Liver (tissue), 9 donors: ENCODE measurements around the gene PTPN12. TPM values are rescaled to one million over a fixed set of nuclear protein-coding genes. Genes with fewer than 3 reads are reported as not detected.

Source experiments
- DNase-seq: peaks from one replicate; pipeline ENCODE4 v3.0.0-alpha.2; 2017; ENCODE audit warnings: low spot score
- H3K27ac ChIP-seq, 2 donors: one replicate each; pipeline ENCODE4 v1.7.0; 2013; ENCODE audit warnings: inconsistent platforms in 2 of 2, low read length in 2 of 2, control low read depth in 1 of 2, low read depth in 1 of 2, mild to moderate bottlenecking in 1 of 2
- H3K27me3 ChIP-seq, 4 donors: one replicate each; pipeline versions ENCODE4 v1.6.1 to v1.7.0; 2013; ENCODE audit warnings: low read length in 3 of 4, inconsistent platforms in 1 of 4, mild to moderate bottlenecking in 1 of 4, moderate library complexity in 1 of 4; ENCODE audit not compliant: control insufficient read depth in 4 of 4, insufficient read depth in 4 of 4
- H3K36me3 ChIP-seq, 4 donors: one replicate each; pipeline versions ENCODE4 v1.6.1 to v1.7.0; 2013; ENCODE audit warnings: low read length in 3 of 4, mild to moderate bottlenecking in 3 of 4, low read depth in 1 of 4, moderate library complexity in 1 of 4; ENCODE audit not compliant: control insufficient read depth in 4 of 4, insufficient read depth in 3 of 4
- H3K4me1 ChIP-seq, 4 donors: one replicate each; pipeline versions ENCODE4 v1.6.1 to v1.7.0; 2013; ENCODE audit warnings: low read length in 3 of 4, mild to moderate bottlenecking in 3 of 4, moderate library complexity in 1 of 4; ENCODE audit not compliant: control insufficient read depth in 4 of 4, insufficient read depth in 4 of 4
- H3K4me3 ChIP-seq, 3 donors: one replicate each; pipeline versions ENCODE4 v1.6.1 to v1.7.0; 2013; ENCODE audit warnings: low read length in 3 of 3, control low read depth in 1 of 3, low read depth in 1 of 3, mild to moderate bottlenecking in 1 of 3
- H3K9ac ChIP-seq, 2 donors: one replicate each; pipeline ENCODE4 v1.7.0; 2013; ENCODE audit warnings: low read length in 2 of 2, mild to moderate bottlenecking in 2 of 2, moderate library complexity in 2 of 2, control low read depth in 1 of 2, low read depth in 1 of 2
- H3K9me3 ChIP-seq, 4 donors: one replicate each; pipeline versions ENCODE4 v1.6.1 to v1.7.0; 2013; ENCODE audit warnings: low read length in 3 of 4; ENCODE audit not compliant: control insufficient read depth in 4 of 4
- EGR1 ChIP-seq, 2 donors: IDR thresholded peaks; 2 replicates each; pipeline ENCODE4 v1.6.1; 2016 to 2018; ENCODE audit warnings: antibody characterized with exemption in 2 of 2, low read depth in 2 of 2
- FOXA1 ChIP-seq: IDR thresholded peaks from 2 replicates; pipeline ENCODE4 v1.6.1; 2016; ENCODE audit warnings: antibody characterized with exemption
- FOXA2 ChIP-seq: IDR thresholded peaks from 2 replicates; pipeline ENCODE4 v1.6.1; 2016; ENCODE audit warnings: antibody characterized with exemption
- GABPA ChIP-seq, 2 donors: IDR thresholded peaks in 1 of 2; conservative IDR thresholded peaks in 1 of 2; 2 replicates each; pipeline ENCODE4 v1.6.1; 2016; ENCODE audit warnings: antibody characterized with exemption in 2 of 2, mild to moderate bottlenecking in 1 of 2, moderate library complexity in 1 of 2
- HNF4A ChIP-seq, 2 donors: conservative IDR thresholded peaks; 2 replicates each; pipeline ENCODE4 v1.6.1; 2016; ENCODE audit warnings: antibody characterized with exemption in 2 of 2, mild to moderate bottlenecking in 2 of 2
- HNF4G ChIP-seq: IDR thresholded peaks from 2 replicates; pipeline ENCODE4 v1.6.1; 2016; ENCODE audit warnings: antibody characterized with exemption
- JUND ChIP-seq, 2 donors: IDR thresholded peaks; 2 replicates each; pipeline ENCODE4 v1.6.1; 2016; ENCODE audit warnings: antibody characterized with exemption in 2 of 2
- MAX ChIP-seq: IDR thresholded peaks from 2 replicates; pipeline ENCODE4 v1.6.1; 2016; ENCODE audit warnings: antibody characterized with exemption
- NR2F2 ChIP-seq: IDR thresholded peaks from 2 replicates; pipeline ENCODE4 v1.6.1; 2016; ENCODE audit warnings: antibody characterized with exemption
- RXRA ChIP-seq, 2 donors: IDR thresholded peaks; 2 replicates each; pipeline ENCODE4 v1.6.1; 2017 to 2018; ENCODE audit warnings: antibody characterized with exemption in 2 of 2, mild to moderate bottlenecking in 1 of 2
- SP1 ChIP-seq: IDR thresholded peaks from 2 replicates; pipeline ENCODE4 v1.6.1; 2018; ENCODE audit warnings: antibody characterized with exemption, mild to moderate bottlenecking
- TAF1 ChIP-seq: conservative IDR thresholded peaks from 2 replicates; pipeline ENCODE4 v1.6.1; 2016; ENCODE audit warnings: antibody characterized with exemption, mild to moderate bottlenecking
- YY1 ChIP-seq: IDR thresholded peaks from 2 replicates; pipeline ENCODE4 v1.6.1; 2016; ENCODE audit warnings: antibody characterized with exemption, mild to moderate bottlenecking
- WGBS: extraction: QIAGEN DNeasy Blood & Tissue Kit; methylation state at CpG from one replicate; pipeline ENCODE4 v1.1.7; 2013; 5-methylcytosine and 5-hydroxymethylcytosine counted together
- polyA plus RNA-seq, 2 donors: library from polyadenylated mRNA; stranded (reverse) in 1 of 2; unstranded in 1 of 2; fragments of 200-250 nt in 1 of 2; fragments of >200 nt in 1 of 2; fragmentation: Nextera tagmentation in 1 of 2; extraction: Ambion mirVana in 1 of 2; gene quantifications; one replicate each; pipeline versions ENCODE4 v1.2.1 to v1.2.3, GENCODE V29; 2013 to 2015
- total RNA-seq, 2 donors: library from RNA; depleted of rRNA; stranded (reverse); fragments of >200 nt; gene quantifications; one replicate each; pipeline ENCODE4 v1.2.3, GENCODE V29; 2014
- TF ChIP-seq, protein P1 (sequence below): IDR thresholded peaks from 2 replicates; pipeline ENCODE4 v1.6.1; 2016; ENCODE audit warnings: antibody characterized with exemption, mild to moderate bottlenecking
- TF ChIP-seq, protein P2 (sequence below): IDR thresholded peaks from 2 replicates; pipeline ENCODE4 v1.6.1; 2016; ENCODE audit warnings: antibody characterized with exemption
- TF ChIP-seq, protein P3 (sequence below): fragments of 150-350 bp; IDR thresholded peaks from 2 replicates; pipeline ENCODE4 v1.5.1; 2017; ENCODE audit warnings: improper control_type of control experiment, low read depth, low read length; ENCODE audit not compliant: missing input control
- TF ChIP-seq, protein P4 (sequence below): IDR thresholded peaks from 2 replicates; pipeline ENCODE4 v1.6.1; 2016; ENCODE audit warnings: antibody characterized with exemption
- donor health status: healthy.
- donor health status: healthy.
- donor health status: healthy.
- donor health status: healthy.
- donor health status: healthy.

Gene PTPN12
- total and polyA plus RNA-seq, 4 donors = 10.1 to 18.6 (median 15.3) TPM

- Histone ChIP-seq H3K9me3 (no peaks in the 10 kb centered on the region), H3K9ac (no peak overlapping the region), H3K27me3 (no peaks in the 10 kb centered on the region), H3K4me1 (peaks cover 0 to 16% (median 9%) of the 10 kb centered on the region in 4 donors), H3K4me3 (no peak overlapping the region), H3K27ac (no peak overlapping the region), H3K36me3 (peaks cover 0 to 1% (median 0%) of the 10 kb centered on the region in 4 donors)
- no peak for TF ChIP-seq JUND (IDR thresholded peaks at IDR 0.05)
- TF ChIP-seq YY1 = no peak
- TF ChIP-seq, protein P1, sequence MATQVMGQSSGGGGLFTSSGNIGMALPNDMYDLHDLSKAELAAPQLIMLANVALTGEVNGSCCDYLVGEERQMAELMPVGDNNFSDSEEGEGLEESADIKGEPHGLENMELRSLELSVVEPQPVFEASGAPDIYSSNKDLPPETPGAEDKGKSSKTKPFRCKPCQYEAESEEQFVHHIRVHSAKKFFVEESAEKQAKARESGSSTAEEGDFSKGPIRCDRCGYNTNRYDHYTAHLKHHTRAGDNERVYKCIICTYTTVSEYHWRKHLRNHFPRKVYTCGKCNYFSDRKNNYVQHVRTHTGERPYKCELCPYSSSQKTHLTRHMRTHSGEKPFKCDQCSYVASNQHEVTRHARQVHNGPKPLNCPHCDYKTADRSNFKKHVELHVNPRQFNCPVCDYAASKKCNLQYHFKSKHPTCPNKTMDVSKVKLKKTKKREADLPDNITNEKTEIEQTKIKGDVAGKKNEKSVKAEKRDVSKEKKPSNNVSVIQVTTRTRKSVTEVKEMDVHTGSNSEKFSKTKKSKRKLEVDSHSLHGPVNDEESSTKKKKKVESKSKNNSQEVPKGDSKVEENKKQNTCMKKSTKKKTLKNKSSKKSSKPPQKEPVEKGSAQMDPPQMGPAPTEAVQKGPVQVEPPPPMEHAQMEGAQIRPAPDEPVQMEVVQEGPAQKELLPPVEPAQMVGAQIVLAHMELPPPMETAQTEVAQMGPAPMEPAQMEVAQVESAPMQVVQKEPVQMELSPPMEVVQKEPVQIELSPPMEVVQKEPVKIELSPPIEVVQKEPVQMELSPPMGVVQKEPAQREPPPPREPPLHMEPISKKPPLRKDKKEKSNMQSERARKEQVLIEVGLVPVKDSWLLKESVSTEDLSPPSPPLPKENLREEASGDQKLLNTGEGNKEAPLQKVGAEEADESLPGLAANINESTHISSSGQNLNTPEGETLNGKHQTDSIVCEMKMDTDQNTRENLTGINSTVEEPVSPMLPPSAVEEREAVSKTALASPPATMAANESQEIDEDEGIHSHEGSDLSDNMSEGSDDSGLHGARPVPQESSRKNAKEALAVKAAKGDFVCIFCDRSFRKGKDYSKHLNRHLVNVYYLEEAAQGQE = no peak
- no peak for TF ChIP-seq EGR1 (IDR thresholded peaks at IDR 0.05; ENCODE audit: low read depth in 2 of 2)
- no peak for TF ChIP-seq GABPA (IDR thresholded peaks at IDR 0.05 in 1 of 2, conservative IDR thresholded peaks at IDR 0.05 in 1 of 2)
- TF ChIP-seq NR2F2 = no peak
- no peak for TF ChIP-seq FOXA1
- TF ChIP-seq, protein P2, sequence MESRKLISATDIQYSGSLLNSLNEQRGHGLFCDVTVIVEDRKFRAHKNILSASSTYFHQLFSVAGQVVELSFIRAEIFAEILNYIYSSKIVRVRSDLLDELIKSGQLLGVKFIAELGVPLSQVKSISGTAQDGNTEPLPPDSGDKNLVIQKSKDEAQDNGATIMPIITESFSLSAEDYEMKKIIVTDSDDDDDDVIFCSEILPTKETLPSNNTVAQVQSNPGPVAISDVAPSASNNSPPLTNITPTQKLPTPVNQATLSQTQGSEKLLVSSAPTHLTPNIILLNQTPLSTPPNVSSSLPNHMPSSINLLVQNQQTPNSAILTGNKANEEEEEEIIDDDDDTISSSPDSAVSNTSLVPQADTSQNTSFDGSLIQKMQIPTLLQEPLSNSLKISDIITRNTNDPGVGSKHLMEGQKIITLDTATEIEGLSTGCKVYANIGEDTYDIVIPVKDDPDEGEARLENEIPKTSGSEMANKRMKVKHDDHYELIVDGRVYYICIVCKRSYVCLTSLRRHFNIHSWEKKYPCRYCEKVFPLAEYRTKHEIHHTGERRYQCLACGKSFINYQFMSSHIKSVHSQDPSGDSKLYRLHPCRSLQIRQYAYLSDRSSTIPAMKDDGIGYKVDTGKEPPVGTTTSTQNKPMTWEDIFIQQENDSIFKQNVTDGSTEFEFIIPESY = no peak
- no peak for TF ChIP-seq FOXA2
- no peak for TF ChIP-seq HNF4G
- TF ChIP-seq TAF1 = no peak
- TF ChIP-seq HNF4A (conservative IDR thresholded peaks at IDR 0.05) = no peak
- no peak for DNase-seq
- WGBS = 96% methylated on average over 1 of the region's 1 CpG
Observed at GRCh38 chr7:77655356-77655755, 118.3 kb downstream of the PTPN12 start.

- DNase-seq = no peak
- no peak overlapping the region for H3K27ac ChIP-seq
- 85% methylated on average over 9 of the region's 9 CpGs for WGBS
Observed at GRCh38 chr7:77655836-77656455, 118.9 kb downstream of the PTPN12 start.

More at GRCh38 chr7:77655836-77656455, 118.9 kb downstream of the PTPN12 start:
- TF ChIP-seq YY1 (no peak), HNF4G (no peak), RXRA (IDR thresholded peaks at IDR 0.05) (no peak), FOXA2 (no peak), SP1 (no peak), JUND (IDR thresholded peaks at IDR 0.05) (no peak), NR2F2 (no peak), TAF1 (no peak), MAX (no peak)
- TF ChIP-seq, protein P3, sequence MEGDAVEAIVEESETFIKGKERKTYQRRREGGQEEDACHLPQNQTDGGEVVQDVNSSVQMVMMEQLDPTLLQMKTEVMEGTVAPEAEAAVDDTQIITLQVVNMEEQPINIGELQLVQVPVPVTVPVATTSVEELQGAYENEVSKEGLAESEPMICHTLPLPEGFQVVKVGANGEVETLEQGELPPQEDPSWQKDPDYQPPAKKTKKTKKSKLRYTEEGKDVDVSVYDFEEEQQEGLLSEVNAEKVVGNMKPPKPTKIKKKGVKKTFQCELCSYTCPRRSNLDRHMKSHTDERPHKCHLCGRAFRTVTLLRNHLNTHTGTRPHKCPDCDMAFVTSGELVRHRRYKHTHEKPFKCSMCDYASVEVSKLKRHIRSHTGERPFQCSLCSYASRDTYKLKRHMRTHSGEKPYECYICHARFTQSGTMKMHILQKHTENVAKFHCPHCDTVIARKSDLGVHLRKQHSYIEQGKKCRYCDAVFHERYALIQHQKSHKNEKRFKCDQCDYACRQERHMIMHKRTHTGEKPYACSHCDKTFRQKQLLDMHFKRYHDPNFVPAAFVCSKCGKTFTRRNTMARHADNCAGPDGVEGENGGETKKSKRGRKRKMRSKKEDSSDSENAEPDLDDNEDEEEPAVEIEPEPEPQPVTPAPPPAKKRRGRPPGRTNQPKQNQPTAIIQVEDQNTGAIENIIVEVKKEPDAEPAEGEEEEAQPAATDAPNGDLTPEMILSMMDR = no peak
- TF ChIP-seq, protein P4, sequence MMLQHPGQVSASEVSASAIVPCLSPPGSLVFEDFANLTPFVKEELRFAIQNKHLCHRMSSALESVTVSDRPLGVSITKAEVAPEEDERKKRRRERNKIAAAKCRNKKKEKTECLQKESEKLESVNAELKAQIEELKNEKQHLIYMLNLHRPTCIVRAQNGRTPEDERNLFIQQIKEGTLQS = no peak
- TF ChIP-seq, protein P1 = no peak
- TF ChIP-seq, protein P2 = no peak
- no peaks in the 10 kb centered on the region for H3K9me3 ChIP-seq
- peaks cover 0 to 16% (median 9%) of the 10 kb centered on the region in 4 donors for H3K4me1 ChIP-seq
- no peak overlapping the region for H3K9ac ChIP-seq
- no peak overlapping the region for H3K4me3 ChIP-seq
- no peaks in the 10 kb centered on the region for H3K27me3 ChIP-seq
- H3K36me3 ChIP-seq = peaks cover 0 to 1% (median 0%) of the 10 kb centered on the region in 4 donors
